ENCODE measurements around the gene CCNF.
"Not testable (repeated sequence)": the region's sequence is repeated elsewhere in the genome, so short reads cannot be mapped to it uniquely, and the experiment has no call there.

Gene CCNF, protein sequence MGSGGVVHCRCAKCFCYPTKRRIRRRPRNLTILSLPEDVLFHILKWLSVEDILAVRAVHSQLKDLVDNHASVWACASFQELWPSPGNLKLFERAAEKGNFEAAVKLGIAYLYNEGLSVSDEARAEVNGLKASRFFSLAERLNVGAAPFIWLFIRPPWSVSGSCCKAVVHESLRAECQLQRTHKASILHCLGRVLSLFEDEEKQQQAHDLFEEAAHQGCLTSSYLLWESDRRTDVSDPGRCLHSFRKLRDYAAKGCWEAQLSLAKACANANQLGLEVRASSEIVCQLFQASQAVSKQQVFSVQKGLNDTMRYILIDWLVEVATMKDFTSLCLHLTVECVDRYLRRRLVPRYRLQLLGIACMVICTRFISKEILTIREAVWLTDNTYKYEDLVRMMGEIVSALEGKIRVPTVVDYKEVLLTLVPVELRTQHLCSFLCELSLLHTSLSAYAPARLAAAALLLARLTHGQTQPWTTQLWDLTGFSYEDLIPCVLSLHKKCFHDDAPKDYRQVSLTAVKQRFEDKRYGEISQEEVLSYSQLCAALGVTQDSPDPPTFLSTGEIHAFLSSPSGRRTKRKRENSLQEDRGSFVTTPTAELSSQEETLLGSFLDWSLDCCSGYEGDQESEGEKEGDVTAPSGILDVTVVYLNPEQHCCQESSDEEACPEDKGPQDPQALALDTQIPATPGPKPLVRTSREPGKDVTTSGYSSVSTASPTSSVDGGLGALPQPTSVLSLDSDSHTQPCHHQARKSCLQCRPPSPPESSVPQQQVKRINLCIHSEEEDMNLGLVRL

GRCh38 chr16:2429034-2429770, at the start of gene CCNF:
Gene CCNF, plus strand, starts transcription at chr16:2429447. Its CDS starts 35 bp downstream, at chr16:2429482.
- DNase-seq: peak; percentile 68

DNA sequence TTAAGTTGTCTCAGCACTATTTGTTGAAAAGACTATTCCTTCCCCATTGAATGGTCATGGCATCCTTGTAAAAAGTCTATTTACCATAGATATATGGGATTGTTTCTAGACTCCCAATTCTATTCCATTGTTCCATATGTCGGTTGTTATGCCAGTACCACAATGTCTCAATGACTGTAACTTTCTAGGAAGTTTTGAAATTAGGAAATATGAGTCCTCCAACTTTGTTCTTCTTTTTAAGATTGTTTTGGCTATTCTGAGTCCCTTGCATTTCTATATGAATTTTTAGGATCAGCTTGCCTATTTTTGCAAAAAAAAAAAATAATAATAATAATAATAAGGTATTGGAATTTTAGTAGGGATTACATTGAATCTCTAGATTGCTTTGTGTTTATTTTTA, 45.7 kb upstream of the CCNF start:
- DNase-seq: no peak

DNA sequence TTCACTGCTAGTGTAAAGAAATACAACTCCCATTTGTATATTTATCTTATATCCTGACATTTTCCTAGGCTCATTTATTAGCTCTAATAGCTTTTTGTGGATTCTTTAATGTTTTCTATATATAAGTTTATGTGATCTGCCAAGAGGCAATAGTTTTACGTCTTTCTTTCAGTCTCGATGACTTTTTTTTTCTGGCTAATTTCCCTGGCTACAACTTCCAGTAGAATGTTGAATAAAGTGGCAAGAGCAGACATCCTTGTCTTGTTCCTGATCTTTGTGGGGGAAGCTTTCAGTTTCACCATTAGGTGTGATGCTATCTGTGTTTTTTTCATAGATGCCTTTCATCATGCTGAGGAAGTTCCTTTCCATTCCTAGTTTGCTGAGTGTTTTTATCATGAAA, 44.8 kb upstream of the CCNF start:
- DNase-seq: no peak

DNA sequence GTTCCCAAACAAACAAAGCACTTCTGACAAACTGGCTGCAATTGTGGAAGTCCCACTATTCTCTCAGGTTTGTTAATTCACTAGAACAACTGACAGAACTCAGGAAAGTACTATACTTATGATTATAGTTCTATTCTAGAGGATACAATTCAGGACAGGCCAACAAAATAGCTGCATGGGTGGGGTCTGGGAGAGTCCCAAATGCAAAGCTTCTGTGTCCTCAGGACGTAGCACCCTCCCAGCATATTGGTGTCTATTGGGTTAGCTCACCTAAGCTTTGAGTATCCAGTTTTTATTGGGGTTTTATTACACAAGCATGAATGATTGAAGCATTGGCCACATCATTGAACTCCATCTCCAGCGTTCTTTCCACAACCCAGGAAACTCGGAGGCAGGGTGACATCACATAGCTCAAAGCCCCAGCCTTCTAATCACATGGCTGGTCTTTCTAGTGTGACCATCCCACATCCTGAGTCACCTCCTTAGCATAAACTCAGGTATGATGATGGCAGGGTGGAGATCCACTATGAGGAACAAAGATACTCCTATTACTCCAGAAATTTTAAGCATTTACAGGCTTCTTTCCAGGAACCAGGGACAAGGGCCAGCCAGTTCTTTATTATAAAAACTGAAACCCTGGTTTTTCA, 43.9 kb upstream of the CCNF start:
- DNase-seq: no peak

DNA sequence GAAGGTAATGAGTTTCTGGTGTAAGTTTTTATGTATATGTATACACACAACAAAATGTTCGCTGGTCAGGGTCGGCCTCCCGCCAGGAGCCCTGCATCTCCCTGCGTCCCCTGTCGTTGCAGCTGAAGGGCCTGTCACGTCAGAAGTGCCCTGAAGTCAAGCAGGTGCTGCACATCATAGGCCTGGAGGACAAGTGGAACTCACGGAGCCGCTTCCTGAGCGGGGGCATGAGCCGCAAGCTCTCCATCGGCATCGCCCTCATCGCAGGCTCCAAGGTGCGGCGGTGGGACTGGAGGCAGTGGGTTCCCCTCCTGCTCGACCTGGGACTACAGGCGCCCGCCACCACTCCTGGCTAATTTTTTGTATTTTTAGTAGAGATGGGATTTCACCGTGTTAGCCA, 43.3 kb upstream of the CCNF start:
- not testable (repeated sequence) for DNase-seq

DNA sequence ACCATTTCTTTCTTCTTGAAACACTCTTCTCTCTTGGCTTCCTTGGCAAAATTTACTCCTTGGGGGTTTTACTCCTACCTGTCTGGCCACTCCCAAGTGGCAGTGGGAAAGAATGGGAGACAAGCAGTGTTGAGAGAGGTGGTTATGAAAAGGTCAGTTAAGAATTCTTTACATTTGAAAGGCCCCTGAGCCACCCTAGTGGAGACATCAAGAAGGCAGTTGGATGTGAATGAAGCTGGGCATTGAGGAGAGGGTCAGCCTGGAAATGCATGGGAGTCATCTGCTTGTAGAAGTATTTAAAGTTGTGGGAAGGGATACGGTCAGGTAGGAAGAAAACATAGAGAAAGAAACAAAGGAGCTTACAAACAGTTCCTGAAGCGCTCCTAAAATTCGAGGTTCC, 42.3 kb upstream of the CCNF start:
- no peak for DNase-seq

- no peak for DNase-seq
Observed at GRCh38 chr16:2388139-2388874, 40.9 kb upstream of the CCNF start.

GRCh38 chr16:2388875-2389433, 40.3 kb upstream of the CCNF start:
- no peak for DNase-seq

GRCh38 chr16:2392025-2392424, 37.2 kb upstream of the CCNF start:
- DNase-seq: no peak

- DNase-seq: no peak
Observed at GRCh38 chr16:2398520-2398919, 30.7 kb upstream of the CCNF start.

DNA sequence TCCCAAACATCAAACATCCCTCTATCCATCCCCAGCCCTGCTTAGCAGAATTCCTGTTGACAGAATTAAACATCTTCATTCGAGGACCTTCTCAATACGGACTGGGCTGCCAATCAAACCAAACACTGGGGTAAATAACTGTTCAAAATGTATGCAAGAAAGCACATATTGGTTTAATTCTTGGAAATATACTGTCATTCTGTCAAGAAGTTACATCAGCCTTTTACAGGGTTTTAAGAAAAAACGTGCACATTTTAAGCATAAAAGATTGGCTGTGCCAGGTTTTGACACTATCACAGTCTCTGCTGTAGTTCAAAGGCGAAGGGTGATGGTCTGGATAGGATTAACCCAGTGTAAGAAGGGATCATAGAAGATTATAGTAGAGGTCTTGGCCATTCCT, 25.1 kb upstream of the CCNF start:
- no peak for DNase-seq

DNA sequence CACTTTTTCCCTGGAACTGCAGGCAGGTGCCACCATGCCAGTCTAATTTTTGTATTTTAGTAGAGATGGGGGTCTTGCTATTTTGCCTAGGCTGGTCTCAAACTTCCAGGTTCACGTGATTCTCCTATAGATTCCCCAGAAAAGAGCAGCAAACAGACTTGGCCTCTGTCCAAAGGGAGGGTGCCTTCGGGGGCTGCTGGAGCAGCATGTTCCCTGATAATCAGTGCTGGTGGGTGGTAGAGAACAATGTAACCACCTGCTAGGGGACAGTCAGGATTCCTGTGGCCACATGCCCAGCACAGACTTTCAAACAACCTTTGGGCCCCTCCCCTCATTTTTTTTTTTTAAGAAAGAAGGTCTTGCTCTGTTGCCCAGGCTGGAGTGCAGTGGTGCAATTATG, 14.2 kb upstream of the CCNF start:
- DNase-seq: no peak

DNA sequence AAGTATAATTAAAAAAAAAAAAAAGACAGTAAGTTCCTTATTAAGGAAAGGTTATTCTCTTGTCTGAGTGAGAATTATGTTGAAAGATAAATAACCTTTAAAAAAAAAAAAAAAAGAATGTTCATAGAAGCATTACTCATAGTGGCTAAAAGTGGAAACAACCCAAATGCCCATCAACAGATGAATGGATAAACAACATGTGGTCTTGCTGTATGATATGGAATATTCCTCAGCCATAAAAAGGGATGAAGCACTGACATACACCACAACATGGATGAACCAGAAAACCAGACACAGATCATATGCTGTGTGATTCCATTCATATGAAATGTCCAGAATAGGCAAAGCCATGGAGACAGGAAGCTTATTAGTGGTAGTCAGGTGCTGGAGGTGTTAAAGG, 9.2 kb upstream of the CCNF start:
- DNase-seq: no peak

DNA sequence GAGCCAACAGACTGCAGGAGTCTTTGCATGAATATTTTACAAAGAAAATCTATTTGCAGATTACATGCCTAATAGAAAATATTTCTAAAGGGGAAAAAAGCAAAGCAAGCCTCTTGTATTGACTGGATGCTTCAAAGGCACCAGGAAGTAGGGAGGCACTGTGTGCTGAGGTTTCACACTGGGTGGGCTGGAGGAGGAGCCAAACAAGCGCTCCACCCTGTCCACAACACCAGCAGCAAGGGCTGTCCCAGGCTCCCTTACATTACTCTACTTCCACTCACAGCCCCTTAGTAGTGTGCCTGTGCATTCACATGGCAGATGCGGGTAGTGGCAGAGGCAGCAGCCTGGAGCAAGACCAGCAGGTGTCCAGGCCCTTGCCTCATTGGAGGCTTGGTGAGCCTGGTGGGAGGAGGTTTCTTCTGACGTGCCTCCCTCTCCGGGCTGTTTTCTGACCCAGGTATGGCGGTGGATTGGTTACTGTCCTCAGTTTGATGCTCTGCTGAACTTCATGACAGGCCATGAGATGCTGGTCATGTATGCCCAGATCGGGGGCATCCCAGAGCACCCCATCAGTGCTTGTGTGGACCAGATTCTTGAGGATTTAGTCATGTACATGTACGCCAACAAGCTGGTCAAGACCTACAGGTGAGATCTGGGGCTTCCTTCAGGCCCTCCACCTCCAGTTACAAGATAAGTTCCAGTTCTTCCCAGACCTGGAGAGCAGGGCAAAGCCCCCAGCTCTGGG, 7.0 kb upstream of the CCNF start:
- no peak for DNase-seq

DNA sequence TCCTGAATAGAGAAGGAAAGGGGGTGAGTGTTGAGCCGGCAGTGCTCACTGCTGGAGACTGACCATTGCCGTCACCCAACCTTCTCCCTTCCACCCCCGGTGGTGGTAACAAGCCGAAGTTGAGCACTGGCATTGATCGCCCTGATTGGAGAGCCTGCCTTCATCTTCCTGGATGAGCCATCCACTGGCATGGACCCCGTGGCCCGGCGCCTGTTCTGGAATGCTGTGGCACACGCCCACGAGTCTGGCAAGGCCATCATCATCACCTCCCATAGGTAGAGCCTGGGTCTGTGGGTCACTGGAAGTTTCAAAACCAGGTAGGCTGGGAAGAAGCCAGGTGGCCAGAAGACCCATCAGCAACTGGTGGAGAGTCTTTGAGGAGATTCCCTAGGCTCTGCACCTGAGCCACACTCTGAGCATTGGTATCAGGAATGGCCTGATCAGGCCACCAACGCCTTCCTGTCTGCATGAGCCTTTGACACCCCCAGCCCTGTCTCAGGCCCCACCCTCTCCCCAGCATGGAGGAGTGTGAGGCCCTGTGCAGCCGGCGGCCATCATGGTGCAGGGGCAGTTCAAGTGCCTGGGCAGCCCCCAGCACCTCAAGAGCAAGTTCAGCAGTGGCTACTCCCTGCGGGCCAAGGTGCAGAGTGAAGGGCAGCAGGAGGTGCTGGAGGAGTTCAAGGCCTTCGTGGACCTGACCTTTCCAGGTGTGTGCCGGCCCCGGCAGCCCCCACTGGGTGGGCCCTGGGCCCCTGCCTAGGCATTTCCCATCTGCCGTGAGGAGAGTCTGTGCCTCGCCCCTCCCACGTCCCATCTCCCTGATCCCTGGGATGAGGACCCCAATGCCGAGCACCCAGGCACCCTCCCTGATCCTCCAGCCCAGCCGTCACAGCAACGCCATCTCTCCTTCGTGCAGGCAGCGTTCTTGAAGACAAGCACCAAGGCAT, 4.9 kb upstream of the CCNF start:
- no peak for DNase-seq

DNA sequence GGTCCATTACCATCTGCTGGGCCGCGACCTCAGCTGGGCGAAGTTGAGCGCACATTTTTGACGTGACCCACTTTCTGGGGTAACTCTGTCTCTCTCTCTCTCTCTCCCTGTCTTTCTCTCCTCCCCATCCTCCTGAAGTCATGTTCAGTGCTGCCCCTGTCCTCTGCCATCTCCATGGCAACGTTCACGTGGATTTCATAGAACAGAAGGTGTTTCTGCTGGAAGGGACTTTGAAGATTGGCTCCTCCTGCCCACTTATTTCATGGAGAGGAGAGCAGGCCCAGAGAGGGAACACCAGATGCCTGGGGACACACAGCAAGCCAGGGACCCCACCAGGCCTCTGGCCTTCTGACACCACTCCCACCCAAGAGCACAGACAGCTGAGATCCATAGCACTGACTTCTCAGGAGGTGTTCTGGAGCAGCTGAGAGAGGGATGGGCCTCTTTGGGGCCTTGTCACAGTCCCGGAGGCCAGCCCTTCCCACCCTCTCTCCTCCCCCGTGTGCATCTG, 4.2 kb upstream of the CCNF start:
- DNase-seq: no peak

DNA sequence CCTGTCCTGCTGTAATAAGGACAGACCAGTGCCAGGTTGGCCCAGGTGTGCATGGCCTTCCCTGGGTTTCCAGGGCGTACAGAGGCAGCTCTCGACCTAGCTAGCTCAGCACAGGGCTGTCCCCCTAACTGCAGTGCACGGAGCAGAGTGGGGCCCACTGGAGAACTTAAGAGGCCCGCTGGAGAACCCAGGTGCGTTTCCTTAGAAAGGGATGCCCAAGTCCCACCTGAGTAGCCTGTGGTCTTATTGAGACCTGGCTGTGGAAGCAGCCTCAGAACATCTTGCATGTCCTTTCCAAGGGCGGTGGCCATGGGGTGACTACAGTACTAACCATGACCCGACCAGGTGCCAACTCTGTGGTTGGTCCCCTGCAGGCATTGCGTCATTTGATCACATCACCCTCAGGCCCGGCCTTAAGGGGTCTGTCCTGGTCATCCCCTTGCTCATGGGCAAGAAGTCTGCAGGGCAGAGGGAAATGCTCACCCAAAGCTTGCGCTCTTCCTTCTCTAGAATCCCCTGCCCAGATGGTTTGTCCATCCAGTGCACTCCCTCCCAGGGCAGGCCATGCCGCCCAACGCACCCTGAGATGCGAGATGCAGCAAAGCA, 3.3 kb upstream of the CCNF start:
- DNase-seq: no peak

GRCh38 chr16:2426941-2427361, 2.3 kb upstream of the CCNF start:
- DNase-seq: no peak

DNA sequence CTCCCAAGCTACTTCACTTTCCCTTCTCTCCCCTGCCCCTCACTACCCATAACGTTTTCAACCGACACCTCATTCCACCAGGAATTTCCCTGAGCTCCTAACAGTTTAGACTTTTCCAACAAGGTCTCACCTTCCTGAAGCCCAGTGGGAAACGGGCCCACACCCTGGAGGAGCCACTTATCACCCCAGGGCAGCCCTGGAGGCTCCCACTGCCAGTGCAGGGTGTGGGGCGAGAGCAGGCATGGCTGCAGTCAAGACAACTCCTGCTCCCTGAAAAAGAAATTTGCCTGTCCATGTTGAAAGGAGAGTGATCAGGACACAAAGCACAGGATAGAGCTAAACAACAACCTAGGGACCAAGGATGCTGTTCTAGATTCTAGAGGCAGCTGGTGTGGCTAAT, 1.7 kb upstream of the CCNF start:
- DNase-seq: no peak
